Ishikawa (cell line): ENCODE results near the gene OTP.

ENCODE experiments used
- CEBPB ChIP-seq: IDR thresholded peaks from 2 replicates; pipeline ENCODE4 v1.6.1; 2012
- CREB1 ChIP-seq: IDR thresholded peaks from 2 replicates; pipeline ENCODE4 v1.6.1; 2012; ENCODE audit warnings: low read depth
- EGR1 ChIP-seq: IDR thresholded peaks from 2 replicates; pipeline ENCODE4 v1.6.1; 2012
- EP300 ChIP-seq: IDR thresholded peaks from 2 replicates; pipeline ENCODE4 v1.6.1; 2012; ENCODE audit warnings: borderline replicate concordance
- FOXM1 ChIP-seq: IDR thresholded peaks from 2 replicates; pipeline ENCODE4 v1.6.1; 2012; ENCODE audit warnings: low read depth, borderline replicate concordance
- RAD21 ChIP-seq: IDR thresholded peaks from 2 replicates; pipeline ENCODE4 v1.6.1; 2012; ENCODE audit warnings: low read depth
- TAF1 ChIP-seq: IDR thresholded peaks from 2 replicates; pipeline ENCODE4 v1.6.1; 2012; ENCODE audit warnings: low read depth, mild to moderate bottlenecking
- TCF12 ChIP-seq: IDR thresholded peaks from 2 replicates; pipeline ENCODE4 v1.6.1; 2012; ENCODE audit warnings: low read depth
- TEAD4 ChIP-seq: IDR thresholded peaks from 2 replicates; pipeline ENCODE4 v1.6.1; 2012
- YY1 ChIP-seq: IDR thresholded peaks from 2 replicates; pipeline ENCODE4 v1.6.1; 2012; ENCODE audit warnings: low read depth
- ZBTB7A ChIP-seq: IDR thresholded peaks from 2 replicates; pipeline ENCODE4 v1.6.1; 2012; ENCODE audit warnings: low read depth
- TF ChIP-seq, protein P1 (sequence below): IDR thresholded peaks from 2 replicates; pipeline ENCODE4 v1.6.1; 2012
- TF ChIP-seq, protein P2 (sequence below): IDR thresholded peaks from 2 replicates; pipeline ENCODE4 v1.6.1; 2012; ENCODE audit warnings: low read depth, mild to moderate bottlenecking
- TF ChIP-seq, protein P3 (sequence below): IDR thresholded peaks from 2 replicates; pipeline ENCODE4 v1.6.1; 2012

DNA sequence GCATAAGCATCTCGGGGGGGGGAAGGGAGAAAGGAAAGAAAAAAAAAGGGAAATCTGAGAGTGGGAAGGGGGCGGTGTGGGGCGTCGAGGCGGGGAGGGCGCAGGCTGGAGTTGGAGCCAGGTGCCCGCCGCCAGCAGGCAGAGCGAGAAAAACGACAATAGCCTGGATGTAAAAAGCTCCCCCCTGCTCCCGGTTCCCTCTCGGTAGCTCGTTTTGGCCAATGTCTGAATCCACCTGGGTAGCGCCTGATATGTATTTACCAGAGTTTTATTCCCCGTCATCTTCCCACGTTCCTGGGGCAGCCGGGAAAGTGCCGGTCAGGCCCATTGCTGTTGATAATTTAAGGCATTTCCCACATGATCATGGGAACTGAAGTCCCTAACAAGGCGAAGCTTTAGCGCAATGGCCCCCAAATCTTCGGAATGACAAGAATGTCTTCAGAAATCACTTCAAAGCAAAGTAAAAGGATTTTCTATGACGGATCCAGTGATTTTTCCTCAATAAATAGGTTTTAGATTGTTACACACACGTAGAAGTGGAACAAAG is 3.0 kb upstream of the OTP start:
- no peak for TF ChIP-seq CEBPB
- no peak for TF ChIP-seq EP300
- TF ChIP-seq, protein P1, sequence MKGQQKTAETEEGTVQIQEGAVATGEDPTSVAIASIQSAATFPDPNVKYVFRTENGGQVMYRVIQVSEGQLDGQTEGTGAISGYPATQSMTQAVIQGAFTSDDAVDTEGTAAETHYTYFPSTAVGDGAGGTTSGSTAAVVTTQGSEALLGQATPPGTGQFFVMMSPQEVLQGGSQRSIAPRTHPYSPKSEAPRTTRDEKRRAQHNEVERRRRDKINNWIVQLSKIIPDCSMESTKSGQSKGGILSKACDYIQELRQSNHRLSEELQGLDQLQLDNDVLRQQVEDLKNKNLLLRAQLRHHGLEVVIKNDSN, result no peak
- TF ChIP-seq YY1, result no peak
- no peak for TF ChIP-seq FOXM1
- no peak for TF ChIP-seq RAD21
- no peak for TF ChIP-seq TAF1
- TF ChIP-seq, protein P2, sequence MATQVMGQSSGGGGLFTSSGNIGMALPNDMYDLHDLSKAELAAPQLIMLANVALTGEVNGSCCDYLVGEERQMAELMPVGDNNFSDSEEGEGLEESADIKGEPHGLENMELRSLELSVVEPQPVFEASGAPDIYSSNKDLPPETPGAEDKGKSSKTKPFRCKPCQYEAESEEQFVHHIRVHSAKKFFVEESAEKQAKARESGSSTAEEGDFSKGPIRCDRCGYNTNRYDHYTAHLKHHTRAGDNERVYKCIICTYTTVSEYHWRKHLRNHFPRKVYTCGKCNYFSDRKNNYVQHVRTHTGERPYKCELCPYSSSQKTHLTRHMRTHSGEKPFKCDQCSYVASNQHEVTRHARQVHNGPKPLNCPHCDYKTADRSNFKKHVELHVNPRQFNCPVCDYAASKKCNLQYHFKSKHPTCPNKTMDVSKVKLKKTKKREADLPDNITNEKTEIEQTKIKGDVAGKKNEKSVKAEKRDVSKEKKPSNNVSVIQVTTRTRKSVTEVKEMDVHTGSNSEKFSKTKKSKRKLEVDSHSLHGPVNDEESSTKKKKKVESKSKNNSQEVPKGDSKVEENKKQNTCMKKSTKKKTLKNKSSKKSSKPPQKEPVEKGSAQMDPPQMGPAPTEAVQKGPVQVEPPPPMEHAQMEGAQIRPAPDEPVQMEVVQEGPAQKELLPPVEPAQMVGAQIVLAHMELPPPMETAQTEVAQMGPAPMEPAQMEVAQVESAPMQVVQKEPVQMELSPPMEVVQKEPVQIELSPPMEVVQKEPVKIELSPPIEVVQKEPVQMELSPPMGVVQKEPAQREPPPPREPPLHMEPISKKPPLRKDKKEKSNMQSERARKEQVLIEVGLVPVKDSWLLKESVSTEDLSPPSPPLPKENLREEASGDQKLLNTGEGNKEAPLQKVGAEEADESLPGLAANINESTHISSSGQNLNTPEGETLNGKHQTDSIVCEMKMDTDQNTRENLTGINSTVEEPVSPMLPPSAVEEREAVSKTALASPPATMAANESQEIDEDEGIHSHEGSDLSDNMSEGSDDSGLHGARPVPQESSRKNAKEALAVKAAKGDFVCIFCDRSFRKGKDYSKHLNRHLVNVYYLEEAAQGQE, result no peak
- TF ChIP-seq CREB1, result no peak
- TF ChIP-seq, protein P3, sequence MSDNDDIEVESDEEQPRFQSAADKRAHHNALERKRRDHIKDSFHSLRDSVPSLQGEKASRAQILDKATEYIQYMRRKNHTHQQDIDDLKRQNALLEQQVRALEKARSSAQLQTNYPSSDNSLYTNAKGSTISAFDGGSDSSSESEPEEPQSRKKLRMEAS, result no peak
- TF ChIP-seq TCF12, result no peak
- no peak for TF ChIP-seq TEAD4
- no peak for TF ChIP-seq EGR1
- no peak for TF ChIP-seq ZBTB7A
